Peyer's patch (tissue), 4 donors: ENCODE measurements around the gene POM121. TPM values are rescaled to one million over a fixed set of nuclear protein-coding genes. Genes with fewer than 3 reads are reported as not detected.
"Not testable (repeated sequence)": the region's sequence is repeated elsewhere in the genome, so short reads cannot be mapped to it uniquely, and the experiment has no call there.

Source experiments
- DNase-seq, 3 donors: peaks; one replicate each; pipeline ENCODE4 v3.0.0-alpha.2; 2017 to 2019
- H3K27ac ChIP-seq, 4 donors: fragments of 200-600 bp; sonication (generic); one replicate each; pipeline ENCODE4 v1.5.1; 2016 to 2019
- H3K27me3 ChIP-seq, 2 donors: fragments of 200-600 bp; sonication (generic); one replicate each; pipeline ENCODE4 v1.5.1; 2019
- H3K36me3 ChIP-seq, 3 donors: fragments of 200-600 bp; sonication (generic); one replicate each; pipeline ENCODE4 v1.5.1; 2016 to 2019
- H3K4me1 ChIP-seq, 4 donors: fragments of 200-600 bp; sonication (generic); one replicate each; pipeline ENCODE4 v1.5.1; 2016 to 2019
- H3K4me3 ChIP-seq, 4 donors: fragments of 200-600 bp; sonication (generic); 1 replicate in 3 of 4; 2 replicates in 1 of 4; pipeline ENCODE4 v1.5.1; 2016 to 2019; ENCODE audit warnings: mild to moderate bottlenecking in 1 of 4
- H3K9me3 ChIP-seq, 4 donors: fragments of 200-600 bp; sonication (generic); one replicate each; pipeline ENCODE4 v1.5.1; 2016 to 2019; ENCODE audit warnings: mild to moderate bottlenecking in 1 of 4
- CTCF ChIP-seq, 6 experiments: fragments of 450-650 bp in 4 of 6; fragments of 200-600 bp in 2 of 6; sonication (generic) in 1 of 6; IDR thresholded peaks; one replicate each; pipeline ENCODE4 v1.5.1; 2017 to 2019; ENCODE audit warnings: antibody characterized with exemption in 6 of 6, mild to moderate bottlenecking in 3 of 6, moderate library complexity in 1 of 6
- POLR2A ChIP-seq, 2 donors: fragments of 450-650 bp; IDR thresholded peaks; one replicate each; pipeline ENCODE4 v1.5.1; 2017; ENCODE audit warnings: antibody characterized with exemption in 2 of 2, mild to moderate bottlenecking in 2 of 2, moderate library complexity in 2 of 2
- total RNA-seq, 4 donors: library from RNA; depleted of rRNA; stranded (reverse); fragments of >200 nt; gene quantifications; one replicate each; pipeline ENCODE4 v1.1.0, GENCODE V29; 2016

Gene POM121
- total RNA-seq = 10 to 100 TPM; 24.0 to 47.3 (median 37.1) TPM

GRCh38 chr7:72924733-72925545 lies at the start of gene POM121:
POM121 (plus strand) TSS chr7:72925095; CDS start chr7:72925122, 27 bp downstream.
- no peaks in the 10 kb centered on the region for H3K27me3 ChIP-seq
- H3K4me1 ChIP-seq = peaks cover 0 to 16% (median 2%) of the 10 kb centered on the region in 4 donors
- peak within 1 kb of the TSS; percentile 87 to 95 (median 92) for H3K27ac ChIP-seq
- no peaks in the 10 kb centered on the region for H3K9me3 ChIP-seq
- no peak for TF ChIP-seq CTCF (IDR thresholded peaks at IDR 0.05)
- peak; percentile 63 to 80 for TF ChIP-seq POLR2A (IDR thresholded peaks at IDR 0.05)
- DNase-seq = peak; percentile 74 to 95 (median 90)
- peak within 1 kb of the TSS; percentile 73 to 89 (median 86) for H3K4me3 ChIP-seq
- peaks cover 0 to 33% (median 0%) of the 10 kb centered on the region in 3 donors for H3K36me3 ChIP-seq

- DNase-seq = peak; percentile 73 to 92 (median 83)
- peak overlapping the region; percentile 66 to 88 (median 75) for H3K4me3 ChIP-seq
- peak; percentile 56 to 69 for TF ChIP-seq POLR2A (IDR thresholded peaks at IDR 0.05)
- peak in 1 of 6 experiments; percentile 18 for TF ChIP-seq CTCF (IDR thresholded peaks at IDR 0.05)
- H3K36me3 ChIP-seq, H3K27me3 ChIP-seq, H3K4me1 ChIP-seq, H3K9me3 ChIP-seq: not testable (repeated sequence)
- peak overlapping the region; percentile 84 to 95 (median 90) for H3K27ac ChIP-seq
Observed at GRCh38 chr7:72879079-72879736, 45.7 kb upstream of the POM121 start.

DNA sequence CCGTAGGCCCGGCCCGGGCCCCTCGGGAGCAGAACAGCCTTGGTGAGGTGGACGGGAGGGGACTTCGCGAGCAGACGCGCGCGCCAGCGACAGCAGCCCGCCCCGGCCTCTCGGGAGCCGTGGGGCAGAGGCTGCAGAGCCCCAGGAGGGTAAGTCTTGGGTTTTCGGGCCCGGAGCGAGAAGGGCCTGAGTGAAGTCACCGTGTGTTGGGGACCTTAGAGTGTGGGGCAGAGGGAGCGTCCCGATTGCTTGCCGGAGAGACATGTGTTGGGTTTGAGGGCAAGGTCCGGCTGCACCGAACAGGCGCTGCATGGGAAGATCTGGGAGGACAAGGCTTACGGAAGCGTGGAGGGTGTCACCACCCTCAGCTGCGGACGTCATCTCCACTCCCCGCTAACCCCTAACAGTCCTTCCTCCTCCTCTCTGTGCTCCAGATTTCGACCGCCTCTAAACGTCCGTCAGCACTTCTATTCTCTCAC lies 45.1 kb upstream of the POM121 start:
- not testable (repeated sequence) for H3K9me3 ChIP-seq, H3K36me3 ChIP-seq, H3K27me3 ChIP-seq, H3K4me1 ChIP-seq
- DNase-seq = peak; percentile 61 to 87 (median 84)
- peak; percentile 37 to 63 for TF ChIP-seq POLR2A (IDR thresholded peaks at IDR 0.05)
- Histone ChIP-seq H3K27ac (peak overlapping the region; percentile 84 to 95 (median 90)), H3K4me3 (peak overlapping the region; percentile 66 to 88 (median 75))

GRCh38 chr7:72891750-72892149 lies 33.1 kb upstream of the POM121 start:
- not testable (repeated sequence) for H3K9me3 ChIP-seq, H3K4me1 ChIP-seq, DNase-seq, H3K4me3 ChIP-seq, H3K27me3 ChIP-seq, H3K27ac ChIP-seq
- peaks cover 0 to 53% (median 0%) of the 10 kb centered on the region in 3 donors for H3K36me3 ChIP-seq

GRCh38 chr7:72904740-72905139 lies 20.2 kb upstream of the POM121 start:
- H3K27me3 ChIP-seq, H3K9me3 ChIP-seq, H3K4me3 ChIP-seq, DNase-seq, H3K27ac ChIP-seq, H3K4me1 ChIP-seq: not testable (repeated sequence)
- H3K36me3 ChIP-seq = peaks cover 0 to 48% (median 0%) of the 10 kb centered on the region in 3 donors

- DNase-seq, H3K4me3 ChIP-seq, H3K27me3 ChIP-seq, H3K4me1 ChIP-seq, H3K27ac ChIP-seq, H3K9me3 ChIP-seq: not testable (repeated sequence)
- peaks cover 0 to 38% (median 0%) of the 10 kb centered on the region in 3 donors for H3K36me3 ChIP-seq
Observed at GRCh38 chr7:72908422-72908821, 16.5 kb upstream of the POM121 start.

DNA sequence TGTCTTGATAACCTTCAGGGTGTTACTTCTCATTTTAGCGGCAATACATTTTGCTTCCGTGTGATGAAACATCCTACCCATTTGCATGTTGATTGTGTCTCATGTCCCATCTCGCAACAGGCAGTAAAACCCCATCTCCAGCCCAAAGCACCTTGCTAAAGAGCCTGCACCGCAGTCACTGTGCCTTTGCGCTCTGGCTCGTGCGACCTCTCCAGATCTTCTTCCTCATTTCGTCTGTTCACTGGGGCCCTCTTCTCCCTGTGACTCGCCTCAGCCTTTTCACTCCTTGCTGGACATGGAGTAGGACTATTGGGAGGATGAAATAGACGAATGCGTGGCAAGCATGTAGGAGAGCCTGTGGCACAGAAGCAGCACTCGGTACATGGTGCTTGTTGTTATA lies 13.5 kb upstream of the POM121 start:
- H3K4me1 ChIP-seq, H3K27me3 ChIP-seq, H3K27ac ChIP-seq, DNase-seq, H3K4me3 ChIP-seq, H3K9me3 ChIP-seq: not testable (repeated sequence)
- H3K36me3 ChIP-seq = peaks cover 0 to 26% (median 0%) of the 10 kb centered on the region in 3 donors

DNA sequence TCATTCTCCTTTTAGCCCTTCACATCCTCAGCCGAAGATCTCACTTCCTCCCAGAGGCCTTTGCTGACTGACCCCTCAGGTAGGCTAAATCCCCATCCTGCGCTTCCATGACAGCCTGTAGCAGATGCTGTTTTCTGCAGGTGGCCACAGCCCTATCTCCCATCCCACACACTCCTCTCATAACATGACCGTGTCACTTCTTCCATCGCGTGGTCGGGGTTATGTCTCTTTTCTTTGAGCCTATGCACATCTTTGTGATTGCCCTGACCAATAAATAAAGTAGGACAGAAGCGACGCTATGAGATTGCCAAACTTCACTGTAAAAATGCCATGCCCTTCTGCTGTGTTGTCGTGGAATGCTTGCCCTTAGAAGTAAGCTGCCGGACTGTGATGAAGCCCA lies 11.1 kb upstream of the POM121 start:
- DNase-seq, H3K27me3 ChIP-seq, H3K4me3 ChIP-seq, H3K27ac ChIP-seq, H3K4me1 ChIP-seq, H3K9me3 ChIP-seq: not testable (repeated sequence)
- peaks cover 0 to 26% (median 0%) of the 10 kb centered on the region in 3 donors for H3K36me3 ChIP-seq
